CD4-positive, alpha-beta T cell treated with Interleukin-6 for 4 hours (primary cell): Measurements from ENCODE around the gene VPS33B.
"Not testable (repeated sequence)": the region's sequence is repeated elsewhere in the genome, so short reads cannot be mapped to it uniquely, and the experiment has no call there.

ENCODE experiments used
- DNase-seq: peaks from one replicate; pipeline ENCODE4 v3.0.0-alpha.2; 2020; ENCODE audit warnings: mixed read lengths

The VPS33B gene

GRCh38 chr15:91031796-91032195 is 9.4 kb upstream of the VPS33B start:
- DNase-seq, result no peak

- no peak for DNase-seq
Measured at GRCh38 chr15:91027677-91028076, 5.3 kb upstream of the VPS33B start.

DNA sequence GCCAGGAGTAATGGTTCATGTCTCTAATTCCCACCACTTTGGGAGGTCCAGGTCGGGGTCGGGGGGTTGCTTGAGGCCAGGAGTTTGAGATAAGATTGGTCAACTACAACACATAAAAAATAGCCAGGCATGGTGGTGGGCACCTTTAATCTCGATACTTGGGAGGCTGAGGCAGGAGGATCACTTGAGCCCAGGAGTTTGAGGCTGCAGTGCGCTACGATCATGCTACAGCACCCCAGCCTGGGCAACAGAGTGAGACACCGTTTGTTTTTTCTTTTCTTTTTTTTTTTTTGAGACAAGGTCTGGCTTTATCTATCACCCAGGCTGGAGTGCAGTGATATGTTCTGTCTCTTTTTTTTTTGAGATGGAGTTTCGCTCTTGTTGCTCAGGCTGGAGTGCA is 1.3 kb upstream of the VPS33B start:
- no peak for DNase-seq

- DNase-seq, result no peak
Measured at GRCh38 chr15:91022832-91023129, 387 bp upstream of the VPS33B start.

DNA sequence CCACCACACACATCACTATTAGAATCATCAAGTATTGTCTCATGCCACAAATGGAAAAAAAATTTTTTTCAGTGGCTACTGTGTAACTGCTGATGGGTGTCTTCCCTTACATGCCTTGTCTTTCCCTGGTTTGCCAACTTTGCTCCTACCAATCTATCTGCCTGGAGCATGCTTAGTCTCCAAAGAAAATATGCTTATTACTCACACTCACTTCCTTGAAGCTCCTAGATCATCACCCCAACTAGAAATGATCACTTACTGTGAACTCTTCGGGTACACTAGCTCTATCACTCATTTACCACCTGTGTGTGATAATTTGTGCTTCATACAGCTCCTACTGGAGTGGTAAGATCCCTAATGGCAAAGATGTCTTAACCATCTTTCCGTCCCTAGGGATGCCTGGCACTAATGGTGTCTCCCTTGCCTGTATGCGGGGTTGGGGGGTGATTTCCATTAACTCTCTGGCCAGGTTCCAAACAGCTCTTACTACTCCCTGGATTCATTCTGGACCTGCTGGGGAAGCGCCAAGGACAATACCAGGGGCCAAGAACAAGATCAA is 799 bp downstream of the VPS33B start:
- DNase-seq, result no peak

DNA sequence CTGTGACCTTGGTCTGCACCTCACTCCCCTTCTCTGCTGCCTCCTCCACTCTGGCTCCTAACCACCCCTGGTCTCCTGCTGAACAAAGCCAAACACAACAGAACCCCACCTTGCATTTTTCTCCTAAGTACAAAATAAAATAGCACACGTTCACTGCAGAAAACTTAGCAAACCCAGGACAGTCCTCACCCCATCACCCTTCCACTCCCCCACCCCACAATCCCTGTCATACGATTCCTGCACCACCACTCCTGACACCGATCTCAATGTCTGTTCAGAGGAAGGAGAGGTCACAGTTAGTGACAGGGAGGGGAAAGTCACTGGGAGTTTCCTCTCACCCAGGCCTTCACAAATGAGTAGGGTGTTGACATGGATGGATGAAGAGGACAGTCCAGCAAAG is 4.2 kb downstream of the VPS33B start:
- no peak for DNase-seq

DNA sequence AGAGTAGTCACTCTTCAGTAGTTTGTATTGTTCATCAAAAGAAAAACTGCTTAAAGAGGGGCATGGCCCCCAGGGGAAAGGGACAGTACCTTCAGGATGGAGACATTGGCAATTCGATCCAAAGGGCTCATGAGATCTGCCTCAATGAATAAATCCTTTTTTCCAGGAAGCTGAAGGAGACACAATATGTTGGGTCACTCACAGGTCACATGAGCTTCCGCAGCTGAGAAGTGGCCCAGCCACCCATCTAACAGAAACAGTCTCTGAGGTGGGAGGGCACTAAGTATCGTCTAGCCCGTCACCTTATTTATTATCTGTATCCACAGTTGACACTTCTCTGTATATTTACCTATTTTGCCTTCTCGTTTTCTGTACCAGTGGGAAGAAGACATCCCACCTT is 4.7 kb downstream of the VPS33B start:
- no peak for DNase-seq

GRCh38 chr15:91013701-91014100 is 8.7 kb downstream of the VPS33B start:
- not testable (repeated sequence) for DNase-seq

- no peak for DNase-seq
Measured at GRCh38 chr15:91007266-91007665, 15.1 kb downstream of the VPS33B start.

DNA sequence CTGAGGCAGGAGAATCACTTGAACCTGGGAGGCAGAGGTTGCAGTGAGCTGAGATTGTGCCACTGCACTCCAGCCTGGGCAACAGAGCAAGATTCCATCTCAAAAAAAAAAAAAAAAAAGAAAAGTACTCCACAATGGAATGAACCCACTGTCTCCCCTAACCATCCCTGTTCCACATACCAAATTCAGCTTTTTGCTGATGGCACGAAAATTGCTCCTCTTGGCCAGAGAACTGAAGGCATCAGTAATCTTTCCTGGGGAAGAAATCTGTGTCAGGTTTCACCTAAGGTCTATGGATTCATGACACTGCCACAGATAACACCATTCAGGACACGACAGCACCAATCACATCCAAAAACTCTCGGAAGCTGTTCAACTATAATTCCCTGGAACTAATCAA is 21.2 kb downstream of the VPS33B start:
- DNase-seq, result no peak

GRCh38 chr15:90998737-90999136 is 23.7 kb downstream of the VPS33B start:
- no peak for DNase-seq

GRCh38 chr15:90994417-90995311 is 27.7 kb downstream of the VPS33B start, which contains the start of gene PRC1:
Gene PRC1 (minus strand): TSS chr15:90994535. CDS start chr15:90994417, 118 bp downstream.
- DNase-seq, result peak; percentile 98

DNA sequence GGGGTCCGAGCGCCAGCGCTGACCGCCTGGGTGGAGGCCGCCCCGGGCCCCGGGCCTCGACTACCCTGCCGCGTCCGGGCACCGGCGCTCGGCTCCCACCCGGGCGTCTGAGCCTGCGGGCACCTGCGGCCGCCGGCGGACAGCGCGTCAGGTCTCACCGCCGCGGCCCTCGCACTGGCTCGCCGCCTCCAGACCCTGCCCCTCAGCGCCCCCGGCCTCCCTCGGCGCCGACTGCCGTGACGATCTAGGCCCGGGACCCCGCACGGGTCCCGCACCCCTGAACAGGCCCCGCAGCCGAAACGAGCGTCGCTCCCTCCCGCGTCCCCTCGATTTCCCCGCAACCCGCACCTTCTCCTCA is 28.4 kb downstream of the VPS33B start:
- DNase-seq, result no peak

GRCh38 chr15:90991587-90992285 is 30.7 kb downstream of the VPS33B start:
- DNase-seq, result no peak

DNA sequence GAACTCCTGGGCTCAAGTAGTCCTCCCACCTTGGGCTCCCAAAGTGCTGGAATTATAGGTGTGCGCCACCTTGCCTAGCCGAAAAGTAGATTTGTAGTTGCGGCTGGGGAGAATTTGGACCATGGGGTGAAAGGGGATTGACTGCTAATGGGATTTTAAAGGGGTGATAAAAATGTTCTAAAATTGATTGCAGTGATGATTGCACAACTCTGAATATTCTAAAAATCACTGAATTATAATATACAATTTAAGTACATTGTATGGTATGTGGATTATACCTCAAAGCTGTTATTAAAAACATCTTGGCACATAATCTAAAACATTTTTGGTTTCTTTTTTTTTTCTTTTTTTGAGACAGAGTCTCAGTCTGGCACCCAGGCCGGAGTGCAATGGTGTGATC is 31.9 kb downstream of the VPS33B start:
- DNase-seq, result no peak

DNA sequence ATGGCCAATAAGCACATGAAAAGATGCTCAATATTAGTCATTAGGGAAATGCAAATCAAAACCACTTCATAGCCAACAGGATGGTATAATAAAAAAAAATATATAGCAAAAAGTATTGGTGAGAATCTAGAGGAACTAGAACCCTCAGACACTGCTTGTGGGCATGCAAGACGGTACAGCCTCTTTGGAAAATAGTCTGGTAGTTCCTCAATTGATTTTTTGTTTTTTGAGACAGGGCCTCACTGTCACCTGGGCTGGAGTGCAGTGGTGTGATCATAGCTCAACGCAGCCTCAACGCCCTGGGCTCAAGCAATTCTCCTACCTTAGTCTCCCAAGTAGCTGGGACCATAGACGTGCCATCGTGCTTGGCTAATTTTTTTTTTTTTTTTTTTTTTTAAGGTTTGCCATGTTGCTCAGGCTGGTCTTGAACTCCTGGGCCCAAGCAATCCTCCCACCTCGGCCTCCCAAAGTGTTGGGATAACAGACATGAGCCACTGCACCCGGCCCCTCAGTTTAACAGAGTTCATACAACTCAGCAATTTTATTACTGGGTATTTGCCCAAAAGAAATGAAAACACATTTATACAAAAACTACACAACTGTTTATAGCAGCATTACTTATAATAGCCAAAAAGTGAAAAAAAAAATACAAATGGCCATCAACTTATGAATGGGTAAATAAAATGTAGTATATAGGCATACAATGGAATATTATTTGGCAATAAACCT is 33.2 kb downstream of the VPS33B start:
- no peak for DNase-seq

GRCh38 chr15:90988296-90988695 is 34.1 kb downstream of the VPS33B start:
- no peak for DNase-seq

DNA sequence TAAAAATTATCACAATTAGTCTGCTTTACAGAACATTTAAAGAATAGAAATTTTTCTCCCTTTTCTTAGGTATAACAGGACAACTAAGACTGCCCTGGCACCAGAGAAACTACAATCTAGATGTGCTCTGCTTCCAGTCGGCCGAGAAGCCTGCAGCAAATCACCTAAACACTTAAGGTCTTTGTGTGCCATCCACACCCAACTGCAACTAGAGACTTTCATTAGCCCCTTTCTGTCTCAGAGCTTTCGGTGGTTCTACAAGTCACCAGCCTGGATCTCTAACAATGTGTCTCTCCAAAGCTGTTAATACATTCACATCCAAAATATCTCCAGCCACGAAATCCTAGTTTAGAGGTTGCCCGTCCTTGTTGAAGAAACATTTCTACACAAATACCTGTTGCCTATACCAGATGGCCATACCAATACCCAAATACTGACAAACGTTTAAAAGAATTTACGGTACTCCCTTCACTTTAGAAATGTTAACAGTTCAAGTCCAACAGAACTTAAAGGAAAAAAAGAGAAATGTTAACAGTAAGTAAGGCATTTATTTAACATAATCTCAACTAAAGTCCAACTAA is 34.7 kb downstream of the VPS33B start:
- no peak for DNase-seq

DNA sequence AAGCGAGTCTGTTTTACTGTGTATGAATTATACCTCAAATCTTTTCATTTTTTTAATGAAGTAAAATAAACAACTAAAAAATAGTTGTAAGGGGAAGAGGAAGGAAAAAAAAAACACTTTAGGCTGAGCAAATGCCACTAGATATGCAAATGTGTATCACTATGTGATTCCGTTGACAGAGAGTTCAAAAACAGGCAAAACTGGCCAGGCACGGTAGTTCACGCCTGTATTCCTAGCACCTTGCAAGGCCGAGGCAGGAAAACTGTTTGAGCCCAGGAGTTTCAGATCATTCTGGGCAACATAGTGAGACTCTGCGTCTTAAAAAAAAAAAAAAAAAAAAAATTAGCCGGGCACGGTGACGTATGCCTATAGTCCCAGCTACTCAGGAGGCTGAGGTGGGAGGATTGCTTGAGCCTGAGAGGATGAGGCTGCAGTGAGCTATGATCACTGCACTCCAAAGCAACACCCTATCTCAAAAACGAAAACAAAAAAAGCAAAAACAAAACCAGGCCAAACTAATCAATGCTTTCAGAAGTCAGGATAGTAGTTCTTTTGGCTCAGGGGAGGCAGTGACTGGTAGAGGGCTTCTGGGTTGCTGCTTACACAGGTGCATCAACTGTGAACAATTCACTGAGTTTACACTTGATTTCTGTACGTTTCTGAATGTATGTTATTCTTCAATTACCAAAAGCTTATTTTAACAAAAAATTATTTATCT is 35.4 kb downstream of the VPS33B start:
- no peak for DNase-seq

DNA sequence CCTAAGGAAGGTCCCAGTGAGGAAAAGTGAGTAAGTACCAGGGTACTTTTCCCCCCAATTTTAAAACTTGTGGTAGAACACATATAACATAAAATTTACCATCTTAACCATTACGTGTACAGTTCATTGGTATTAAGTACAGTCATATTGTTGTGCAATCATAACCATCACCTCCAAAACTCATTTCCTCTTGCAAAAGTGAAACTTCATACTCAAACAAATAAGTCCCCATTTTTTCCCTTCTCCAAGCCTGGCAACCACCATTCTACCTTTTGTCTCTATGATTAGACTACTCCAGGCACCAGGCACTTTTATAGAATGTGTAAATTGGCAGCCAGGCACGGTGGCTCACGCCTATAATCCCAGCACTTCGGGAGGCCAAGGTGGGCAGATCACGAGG is 40.3 kb downstream of the VPS33B start:
- no peak for DNase-seq

DNA sequence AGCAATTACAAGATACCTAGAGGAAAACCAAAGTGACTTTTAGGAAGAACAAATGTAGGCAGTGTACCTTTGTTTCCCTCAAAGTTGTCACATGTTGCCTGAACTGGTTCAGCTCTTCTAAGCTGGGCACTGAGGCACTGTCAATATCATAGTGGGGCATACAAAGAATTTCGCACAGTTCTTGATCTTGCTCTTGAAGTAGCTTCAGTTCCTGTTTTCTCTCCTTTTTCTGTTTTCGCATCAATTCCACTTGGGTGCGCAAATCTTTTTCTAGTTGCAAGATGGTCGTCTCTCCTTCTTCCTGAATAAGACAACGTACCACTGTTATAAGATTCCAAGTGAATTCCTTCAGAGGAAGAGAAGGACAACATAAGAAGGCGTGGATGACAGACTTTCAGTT is 40.7 kb downstream of the VPS33B start:
- DNase-seq, result no peak

DNA sequence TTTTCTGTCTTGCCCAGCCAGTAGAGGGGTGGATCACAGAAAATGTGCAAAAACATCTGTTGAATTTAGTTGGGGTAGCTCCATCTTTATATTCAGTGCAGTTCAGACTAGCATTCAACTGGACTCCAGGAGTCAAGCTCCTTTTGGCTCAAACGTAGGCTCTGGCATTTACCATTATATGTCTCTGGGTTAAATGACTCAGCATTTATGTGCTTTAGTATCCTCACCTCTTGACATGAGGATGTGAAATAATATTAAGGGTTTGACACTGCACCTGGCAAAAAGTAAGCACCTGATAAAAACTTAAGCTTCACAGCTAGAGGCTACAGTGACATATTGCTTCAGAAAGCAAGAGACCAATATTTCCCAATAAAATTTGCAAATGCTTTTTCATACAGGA is 42.8 kb downstream of the VPS33B start:
- no peak for DNase-seq
